HL-60 (cell line): ENCODE data around the gene HOXB1.

Experiments used
- DNase-seq, 2 experiments: peaks; one replicate each; pipeline ENCODE4 v3.0.0-alpha.2; 2010 to 2020; ENCODE audit warnings: low read depth in 1 of 2, low spot score in 1 of 2
- H3K27ac ChIP-seq: fragments of 250-450 bp; sonication (Bioruptor Pico); replicated peaks from 2 replicates; pipeline ENCODE4 v1.5.1; 2020; ENCODE audit warnings: mild to moderate bottlenecking, moderate library complexity
- H3K27me3 ChIP-seq: fragments of 250-450 bp; sonication (Bioruptor Pico); 2 replicates; pipeline ENCODE4 v1.5.1; 2021; ENCODE audit warnings: mild to moderate bottlenecking, moderate library complexity; ENCODE audit not compliant: insufficient read depth, poor library complexity, severe bottlenecking
- H3K4me3 ChIP-seq: replicated peaks from 2 replicates; pipeline ENCODE4 v1.5.1; 2011; ENCODE audit warnings: mild to moderate bottlenecking, control low read depth, low read length; ENCODE audit not compliant: insufficient read depth
- CTCF ChIP-seq: IDR thresholded peaks from one replicate; pipeline ENCODE4 v1.5.1; 2011; ENCODE audit warnings: low read length, control low read depth, inconsistent platforms; ENCODE audit not compliant: insufficient read depth
- GABPA ChIP-seq: IDR thresholded peaks from 2 replicates; pipeline ENCODE4 v1.6.1; 2012; ENCODE audit warnings: low read depth
- POLR2AphosphoS5 ChIP-seq: IDR thresholded peaks from 2 replicates; pipeline ENCODE4 v1.6.1; 2012; ENCODE audit warnings: low read depth
- SPI1 ChIP-seq: IDR thresholded peaks from 2 replicates; pipeline ENCODE4 v1.6.1; 2012; ENCODE audit warnings: low read depth, mild to moderate bottlenecking, borderline replicate concordance
- TF ChIP-seq, protein P1 (sequence below): IDR thresholded peaks from 2 replicates; pipeline ENCODE4 v1.6.1; 2012; ENCODE audit warnings: low read depth; ENCODE audit not compliant: insufficient replicate concordance

Gene HOXB1

GRCh38 chr17:48571024-48571818 lies 40.4 kb upstream of the HOXB1 start:
- Histone ChIP-seq H3K27ac (no peak overlapping the region), H3K4me3 (no peak overlapping the region), H3K27me3 (peaks cover 78% of the 10 kb centered on the region)
- no peak for TF ChIP-seq POLR2AphosphoS5
- TF ChIP-seq GABPA, result no peak
- TF ChIP-seq CTCF, result no peak
- TF ChIP-seq, protein P1, sequence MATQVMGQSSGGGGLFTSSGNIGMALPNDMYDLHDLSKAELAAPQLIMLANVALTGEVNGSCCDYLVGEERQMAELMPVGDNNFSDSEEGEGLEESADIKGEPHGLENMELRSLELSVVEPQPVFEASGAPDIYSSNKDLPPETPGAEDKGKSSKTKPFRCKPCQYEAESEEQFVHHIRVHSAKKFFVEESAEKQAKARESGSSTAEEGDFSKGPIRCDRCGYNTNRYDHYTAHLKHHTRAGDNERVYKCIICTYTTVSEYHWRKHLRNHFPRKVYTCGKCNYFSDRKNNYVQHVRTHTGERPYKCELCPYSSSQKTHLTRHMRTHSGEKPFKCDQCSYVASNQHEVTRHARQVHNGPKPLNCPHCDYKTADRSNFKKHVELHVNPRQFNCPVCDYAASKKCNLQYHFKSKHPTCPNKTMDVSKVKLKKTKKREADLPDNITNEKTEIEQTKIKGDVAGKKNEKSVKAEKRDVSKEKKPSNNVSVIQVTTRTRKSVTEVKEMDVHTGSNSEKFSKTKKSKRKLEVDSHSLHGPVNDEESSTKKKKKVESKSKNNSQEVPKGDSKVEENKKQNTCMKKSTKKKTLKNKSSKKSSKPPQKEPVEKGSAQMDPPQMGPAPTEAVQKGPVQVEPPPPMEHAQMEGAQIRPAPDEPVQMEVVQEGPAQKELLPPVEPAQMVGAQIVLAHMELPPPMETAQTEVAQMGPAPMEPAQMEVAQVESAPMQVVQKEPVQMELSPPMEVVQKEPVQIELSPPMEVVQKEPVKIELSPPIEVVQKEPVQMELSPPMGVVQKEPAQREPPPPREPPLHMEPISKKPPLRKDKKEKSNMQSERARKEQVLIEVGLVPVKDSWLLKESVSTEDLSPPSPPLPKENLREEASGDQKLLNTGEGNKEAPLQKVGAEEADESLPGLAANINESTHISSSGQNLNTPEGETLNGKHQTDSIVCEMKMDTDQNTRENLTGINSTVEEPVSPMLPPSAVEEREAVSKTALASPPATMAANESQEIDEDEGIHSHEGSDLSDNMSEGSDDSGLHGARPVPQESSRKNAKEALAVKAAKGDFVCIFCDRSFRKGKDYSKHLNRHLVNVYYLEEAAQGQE, result no peak
- no peak for TF ChIP-seq SPI1
- no peak for DNase-seq

GRCh38 chr17:48570325-48571023 lies 39.7 kb upstream of the HOXB1 start:
- Histone ChIP-seq H3K27me3 (peaks cover 71% of the 10 kb centered on the region), H3K27ac (no peak overlapping the region)
- DNase-seq, result no peak

More at GRCh38 chr17:48570325-48571023, 39.7 kb upstream of the HOXB1 start:
- TF ChIP-seq GABPA, result no peak
- TF ChIP-seq, protein P1, result no peak
- no peak for TF ChIP-seq SPI1
- no peak for TF ChIP-seq POLR2AphosphoS5
- no peak for TF ChIP-seq CTCF
- no peak overlapping the region for H3K4me3 ChIP-seq
